Adrenal gland (tissue), 5 donors: ENCODE measurements around the gene PACSIN2.

ENCODE experiments used
- CTCF ChIP-seq, 6 experiments: fragments of 450-650 bp in 4 of 6; fragments of 200-600 bp in 2 of 6; sonication (generic) in 1 of 6; IDR thresholded peaks; 1 replicate in 5 of 6; 2 replicates in 1 of 6; pipeline versions ENCODE4 v1.5.1 to v1.8.0; 2016 to 2021; ENCODE audit warnings: antibody characterized with exemption in 6 of 6, mild to moderate bottlenecking in 2 of 6, moderate library complexity in 1 of 6
- POLR2A ChIP-seq, 2 donors: fragments of 450-650 bp; IDR thresholded peaks; one replicate each; pipeline ENCODE4 v1.6.1; 2017; ENCODE audit warnings: antibody characterized with exemption in 2 of 2, mild to moderate bottlenecking in 2 of 2, moderate library complexity in 1 of 2
- donor health status: DM: no; HTN: no; CAD: no.

GRCh38 chr22:42948294-42948693 lies 66.7 kb downstream of the PACSIN2 start:
- TF ChIP-seq CTCF (IDR thresholded peaks at IDR 0.05) = no peak
- no peak for TF ChIP-seq POLR2A (IDR thresholded peaks at IDR 0.05)
